CD14-positive monocyte (primary cell): Measurements from ENCODE around the gene GAB1. TPM values are rescaled to one million over a fixed set of nuclear protein-coding genes. Genes with fewer than 3 reads are reported as not detected.

Source experiments
- DNase-seq, 3 donors: peaks; one replicate each; pipeline ENCODE4 v3.0.0-alpha.2; 2011 to 2022
- H2AFZ ChIP-seq: 2 replicates; pipeline ENCODE4 v1.6.0; 2012; ENCODE audit warnings: mild to moderate bottlenecking, low read depth, low read length, inconsistent platforms; ENCODE audit not compliant: insufficient read depth, poor library complexity, severe bottlenecking
- H3K27ac ChIP-seq, 2 donors: 1 replicate in 1 of 2; 2 replicates in 1 of 2; pipeline ENCODE4 v1.5.1; 2012 to 2013; ENCODE audit warnings: low read length in 2 of 2, control low read depth in 1 of 2, inconsistent platforms in 1 of 2, low read depth in 1 of 2, mild to moderate bottlenecking in 1 of 2
- H3K27me3 ChIP-seq, 2 donors: one replicate each; pipeline versions ENCODE4 v1.6.0 to v1.6.1; 2011 to 2013; ENCODE audit warnings: low read length in 2 of 2; ENCODE audit not compliant: control insufficient read depth in 2 of 2, insufficient read depth in 2 of 2
- H3K36me3 ChIP-seq, 2 donors: replicated peaks in 1 of 2; 1 replicate in 1 of 2; 2 replicates in 1 of 2; pipeline versions ENCODE4 v1.5.1 to v1.6.1; 2012 to 2013; ENCODE audit warnings: low read length in 2 of 2, control low read depth in 1 of 2, inconsistent platforms in 1 of 2, mild to moderate bottlenecking in 1 of 2; ENCODE audit not compliant: insufficient read depth in 2 of 2, control insufficient read depth in 1 of 2
- H3K4me1 ChIP-seq, 2 donors: 1 replicate in 1 of 2; 2 replicates in 1 of 2; pipeline versions ENCODE4 v1.5.1 to v1.6.1; 2012 to 2013; ENCODE audit warnings: low read length in 2 of 2, control low read depth in 1 of 2, inconsistent platforms in 1 of 2, mild to moderate bottlenecking in 1 of 2, moderate library complexity in 1 of 2; ENCODE audit not compliant: insufficient read depth in 2 of 2, control insufficient read depth in 1 of 2
- H3K4me2 ChIP-seq: replicated peaks from 2 replicates; pipeline ENCODE3; 2012; ENCODE audit warnings: low read length, moderate library complexity, mild to moderate bottlenecking; ENCODE audit not compliant: poor library complexity, severe bottlenecking; ENCODE audit errors: extremely low read depth
- H3K4me3 ChIP-seq, 3 experiments: fragments of 200-600 bp in 1 of 3; sonication (generic) in 1 of 3; replicated peaks in 1 of 3; 1 replicate in 2 of 3; 2 replicates in 1 of 3; pipeline ENCODE4 v1.5.1; 2011 to 2013; ENCODE audit warnings: low read length in 3 of 3, mild to moderate bottlenecking in 3 of 3, control low read depth in 2 of 3, low read depth in 2 of 3, inconsistent platforms in 1 of 3, moderate library complexity in 1 of 3
- H3K79me2 ChIP-seq: 2 replicates; pipeline ENCODE4 v1.6.0; 2012; ENCODE audit warnings: mild to moderate bottlenecking, control low read depth, inconsistent platforms, low read length, moderate library complexity; ENCODE audit not compliant: insufficient read depth
- H3K9ac ChIP-seq: 2 replicates; pipeline ENCODE4 v1.6.0; 2017; ENCODE audit warnings: low read length, mild to moderate bottlenecking; ENCODE audit not compliant: insufficient read depth, poor library complexity, severe bottlenecking
- H3K9me3 ChIP-seq, 2 donors: replicated peaks in 1 of 2; 1 replicate in 1 of 2; 2 replicates in 1 of 2; pipeline versions ENCODE4 v1.5.1 to v1.6.1; 2012 to 2013; ENCODE audit warnings: low read length in 2 of 2, control low read depth in 1 of 2; ENCODE audit not compliant: control insufficient read depth in 1 of 2, insufficient read depth in 1 of 2
- H4K20me1 ChIP-seq: 2 replicates; pipeline ENCODE4 v1.6.0; 2012; ENCODE audit warnings: mild to moderate bottlenecking, low read length, control low read depth, moderate library complexity; ENCODE audit not compliant: insufficient read depth
- H3K27ac Mint-ChIP-seq, 7 donors: one replicate each; pipeline ENCODE4 v1.8.0; 2020; ENCODE audit warnings: mild to moderate bottlenecking in 7 of 7, mixed read lengths in 7 of 7, moderate library complexity in 6 of 7, inconsistent platforms in 2 of 7
- H3K27me3 Mint-ChIP-seq, 3 donors: one replicate each; pipeline ENCODE4 v1.8.0; 2021 to 2022; ENCODE audit warnings: low read depth in 3 of 3, mild to moderate bottlenecking in 3 of 3, mixed read lengths in 3 of 3, moderate library complexity in 3 of 3, inconsistent platforms in 1 of 3
- H3K36me3 Mint-ChIP-seq, 2 donors: one replicate each; pipeline ENCODE4 v1.8.0; 2020; ENCODE audit warnings: mixed read lengths in 2 of 2, inconsistent platforms in 1 of 2, mild to moderate bottlenecking in 1 of 2
- H3K4me1 Mint-ChIP-seq: one replicate; pipeline ENCODE4 v1.8.0; 2020; ENCODE audit warnings: mild to moderate bottlenecking, mixed read lengths
- H3K4me3 Mint-ChIP-seq, 2 donors: one replicate each; pipeline ENCODE4 v1.8.0; 2020; ENCODE audit warnings: mild to moderate bottlenecking in 2 of 2, mixed read lengths in 2 of 2, moderate library complexity in 1 of 2
- H3K9me3 Mint-ChIP-seq, 7 donors: one replicate each; pipeline ENCODE4 v1.8.0; 2020 to 2022; ENCODE audit warnings: mixed read lengths in 7 of 7, mild to moderate bottlenecking in 6 of 7, moderate library complexity in 6 of 7, inconsistent platforms in 2 of 7
- CTCF ChIP-seq: fragments of 200-600 bp; IDR thresholded peaks from one replicate; pipeline ENCODE4 v1.8.0; 2022; ENCODE audit warnings: antibody characterized with exemption, mild to moderate bottlenecking
- WGBS: methylation state at CpG from one replicate; pipeline ENCODE4 v1.1.5; 2013; ENCODE audit warnings: missing lambda C conversion rate; ENCODE audit not compliant: insufficient coverage; 5-methylcytosine and 5-hydroxymethylcytosine counted together
- intact Hi-C, 2 donors: fragments of 100-400 bp; cut with micrococcal nuclease; formaldehyde crosslinking; loops; one replicate each; pipeline versions ENCODE4 v1.15.0 to v1.15.1; 2023
- polyA plus RNA-seq, 3 donors: library from polyadenylated mRNA; depleted of rRNA in 1 of 3; unstranded in 2 of 3; stranded (reverse) in 1 of 3; fragments of 300-500 nt in 2 of 3; fragments of >200 nt in 1 of 3; fragmentation: Illumina TruSeq in 2 of 3; gene quantifications; 1 replicate in 2 of 3; 2 replicates in 1 of 3; pipeline ENCODE4 v1.2.3, GENCODE V29; 2012 to 2021

GAB1 gene
- polyA plus RNA-seq, 3 donors = 0.55 to 7.3 (median 0.69) TPM

- intact Hi-C loops = no loop called here
- Histone ChIP-seq H4K20me1 (no peaks in the 10 kb centered on the region), H2AFZ (no peak overlapping the region), H3K36me3 (no peaks in the 10 kb centered on the region), H3K27ac (no peak overlapping the region), H3K4me1 (no peaks in the 10 kb centered on the region), H3K79me2 (no peaks in the 10 kb centered on the region), H3K4me2 (no peak overlapping the region), H3K27me3 (no peaks in the 10 kb centered on the region), H3K9me3 (no peaks in the 10 kb centered on the region), H3K4me3 (no peak overlapping the region), H3K9ac (no peak overlapping the region)
- Mint-ChIP-seq H3K27me3 (peaks cover 0 to 5% (median 5%) of the 10 kb centered on the region in 3 donors), H3K4me1 (no peaks in the 10 kb centered on the region), H3K9me3 (peaks cover 0 to 2% (median 0%) of the 10 kb centered on the region in 7 donors), H3K36me3 (no peaks in the 10 kb centered on the region), H3K4me3 (no peak overlapping the region), H3K27ac (no peak overlapping the region)
- no peak for TF ChIP-seq CTCF
- WGBS = 100% methylated on average over 1 of the region's 1 CpG
- no peak for DNase-seq
Measured at GRCh38 chr4:143307531-143307930, 29.1 kb upstream of the GAB1 start.

- H3K4me1 ChIP-seq = no peaks in the 10 kb centered on the region
- H3K4me2 ChIP-seq = no peak overlapping the region
- no peaks in the 10 kb centered on the region for H4K20me1 ChIP-seq
- no peak overlapping the region for H3K27ac ChIP-seq
- TF ChIP-seq CTCF = no peak
- H3K27me3 ChIP-seq = no peaks in the 10 kb centered on the region
- H3K4me3 ChIP-seq = no peak overlapping the region
- Mint-ChIP-seq H3K4me3 (no peak overlapping the region), H3K36me3 (no peaks in the 10 kb centered on the region), H3K27me3 (peaks cover 0 to 5% (median 5%) of the 10 kb centered on the region in 3 donors), H3K9me3 (peaks cover 0 to 2% (median 0%) of the 10 kb centered on the region in 7 donors), H3K27ac (no peak overlapping the region), H3K4me1 (no peaks in the 10 kb centered on the region)
- H3K79me2 ChIP-seq = no peaks in the 10 kb centered on the region
- H3K9ac ChIP-seq = no peak overlapping the region
- no peak for DNase-seq
- no peaks in the 10 kb centered on the region for H3K9me3 ChIP-seq
- no peak overlapping the region for H2AFZ ChIP-seq
- intact Hi-C loops = no loop called here
- H3K36me3 ChIP-seq = no peaks in the 10 kb centered on the region
Measured at GRCh38 chr4:143308377-143308776, 28.3 kb upstream of the GAB1 start.
